SK-N-SH (cell line): Measurements from ENCODE around the gene SYCN. TPM values are rescaled to one million over a fixed set of nuclear protein-coding genes. Genes with fewer than 3 reads are reported as not detected.
A peak's percentile ranks its signal among the peaks of the same experiment; 100 is the strongest.

Source experiments
- CTCF ChIA-PET: fragments of 300-600, 350-600 bp; formaldehyde crosslinking; extraction: SDS; loops from one replicate; lab custom pipeline; 2021; lab: Yijun Ruan, JAX
- POLR2A ChIA-PET: fragments of 350-600 bp; sonication (Branson Sonifier 250); formaldehyde crosslinking; extraction: SDS; loops from one replicate; lab custom pipeline; 2020; ENCODE audit warnings: antibody characterized with exemption, inconsistent platforms; lab: Yijun Ruan, JAX
- DNase-seq: peaks from one replicate; pipeline ENCODE4 v3.0.0; 2012
- H2AFZ ChIP-seq: fragments of 200-600 bp; sonication (generic); 2 replicates; pipeline ENCODE4 v1.8.1; 2016; ENCODE audit warnings: antibody characterized with exemption, mild to moderate bottlenecking, low read depth
- H3F3A ChIP-seq: fragments of 200-600 bp; sonication (generic); replicated peaks from 2 replicates; pipeline ENCODE3; 2016; ENCODE audit warnings: antibody characterized with exemption, mild to moderate bottlenecking; ENCODE audit not compliant: insufficient read depth
- H3K27ac ChIP-seq, 2 experiments: fragments of 200-500 bp in 1 of 2; fragments of 200-600 bp in 1 of 2; sonication (Bioruptor generic) in 1 of 2; sonication (generic), shearing (Covaris generic) in 1 of 2; 2 replicates each; pipeline versions ENCODE4 v1.5.1 to v1.6.1; 2014 to 2016; ENCODE audit warnings: low read depth in 2 of 2, inconsistent platforms in 1 of 2, low read length in 1 of 2, mild to moderate bottlenecking in 1 of 2, mixed read lengths in 1 of 2
- H3K27me3 ChIP-seq: fragments of 200-600 bp; sonication (generic), shearing (Covaris generic); 2 replicates; pipeline ENCODE4 v1.6.1; 2016; ENCODE audit warnings: mixed run types; ENCODE audit not compliant: insufficient read depth
- H3K36me3 ChIP-seq, 2 experiments: fragments of 200-500 bp in 1 of 2; fragments of 200-600 bp in 1 of 2; sonication (Bioruptor generic) in 1 of 2; sonication (generic) in 1 of 2; replicated peaks in 1 of 2; 2 replicates each; pipeline versions ENCODE3 to v1.5.1; 2014 to 2016; ENCODE audit warnings: low read length in 1 of 2, mild to moderate bottlenecking in 1 of 2; ENCODE audit not compliant: insufficient read depth in 2 of 2, control insufficient read depth in 1 of 2
- H3K4me1 ChIP-seq, 2 experiments: fragments of 200-500 bp in 1 of 2; fragments of 200-600 bp in 1 of 2; sonication (Bioruptor generic) in 1 of 2; sonication (generic), shearing (Covaris generic) in 1 of 2; 2 replicates each; pipeline versions ENCODE4 v1.5.1 to v1.6.1; 2014 to 2016; ENCODE audit warnings: low read depth in 1 of 2, low read length in 1 of 2, mixed run types in 1 of 2; ENCODE audit not compliant: insufficient read depth in 2 of 2, control insufficient read depth in 1 of 2
- H3K4me2 ChIP-seq: fragments of 200-600 bp; sonication (generic), shearing (Covaris generic); 2 replicates; pipeline ENCODE4 v1.6.1; 2017; ENCODE audit warnings: mixed run types
- H3K4me3 ChIP-seq, 2 experiments: fragments of 200-500 bp in 1 of 2; fragments of 200-600 bp in 1 of 2; sonication (Bioruptor generic) in 1 of 2; sonication (generic), shearing (Covaris generic) in 1 of 2; 2 replicates each; pipeline versions ENCODE4 v1.5.1 to v1.8.1; 2014 to 2016; ENCODE audit warnings: low read depth in 2 of 2, inconsistent platforms in 1 of 2, low read length in 1 of 2, mild to moderate bottlenecking in 1 of 2, mixed read lengths in 1 of 2, moderate library complexity in 1 of 2
- H3K79me2 ChIP-seq: fragments of 200-600 bp; sonication (generic); 2 replicates; pipeline ENCODE4 v1.8.1; 2017; ENCODE audit warnings: mild to moderate bottlenecking; ENCODE audit not compliant: insufficient read depth
- H3K9ac ChIP-seq: fragments of 200-600 bp; sonication (generic); 2 replicates; pipeline ENCODE4 v1.6.1; 2017; ENCODE audit warnings: mixed run types
- H3K9me2 ChIP-seq: fragments of 200-600 bp; sonication (generic); 2 replicates; pipeline ENCODE4 v1.6.1; 2017; ENCODE audit warnings: mixed run types
- H3K9me3 ChIP-seq: fragments of 200-600 bp; sonication (generic); 2 replicates; pipeline ENCODE4 v1.6.1; 2017; ENCODE audit warnings: mixed run types, mild to moderate bottlenecking, moderate library complexity
- H4K20me1 ChIP-seq: fragments of 200-600 bp; sonication (generic); 2 replicates; pipeline ENCODE4 v1.6.1; 2017; ENCODE audit warnings: mild to moderate bottlenecking, mixed run types; ENCODE audit not compliant: insufficient read depth
- CHD2 ChIP-seq: fragments of 150-350 bp; IDR thresholded peaks from 2 replicates; pipeline ENCODE4 v1.6.1; 2018; ENCODE audit warnings: low read length; ENCODE audit not compliant: partially characterized antibody
- CTCF ChIP-seq: fragments of 200-600 bp; sonication (generic); IDR thresholded peaks from 2 replicates; pipeline ENCODE4 v1.6.1; 2017; ENCODE audit warnings: antibody characterized with exemption, mild to moderate bottlenecking, moderate library complexity
- ELF1 ChIP-seq: IDR thresholded peaks from 2 replicates; pipeline ENCODE4 v1.4.0; 2012
- EP300 ChIP-seq, 2 experiments: IDR thresholded peaks; 2 replicates each; pipeline versions ENCODE4 v1.4.0 to v1.6.1; 2012; ENCODE audit warnings: borderline replicate concordance in 1 of 2, low read depth in 1 of 2, low read length in 1 of 2
- EZH2phosphoT487 ChIP-seq: fragments of 200-600 bp; sonication (generic); IDR thresholded peaks from 2 replicates; pipeline ENCODE4 v1.6.1; 2017; ENCODE audit warnings: low read depth, mixed run types, mild to moderate bottlenecking, antibody characterized with exemption, moderate library complexity, borderline replicate concordance
- FOXM1 ChIP-seq: IDR thresholded peaks from 2 replicates; pipeline ENCODE4 v1.4.0; 2012; ENCODE audit warnings: low read depth, mild to moderate bottlenecking
- IRF3 ChIP-seq: fragments of 150-350 bp; IDR thresholded peaks from 2 replicates; pipeline ENCODE4 v1.6.1; 2016; ENCODE audit warnings: mild to moderate bottlenecking, low read depth, low read length
- MAX ChIP-seq: IDR thresholded peaks from 2 replicates; pipeline ENCODE4 v1.4.0; 2012; ENCODE audit warnings: low read depth
- MEF2A ChIP-seq: IDR thresholded peaks from 2 replicates; pipeline ENCODE4 v1.4.0; 2012; ENCODE audit warnings: low read depth, borderline replicate concordance
- MXI1 ChIP-seq: IDR thresholded peaks from 2 replicates; pipeline ENCODE4 v1.6.1; 2012; ENCODE audit warnings: mild to moderate bottlenecking, low read depth, low read length, improper control_type of control experiment
- NFIC ChIP-seq: IDR thresholded peaks from 2 replicates; pipeline ENCODE4 v1.4.0; 2012; ENCODE audit warnings: borderline replicate concordance
- PBX3 ChIP-seq: IDR thresholded peaks from 2 replicates; pipeline ENCODE4; 2012
- RCOR1 ChIP-seq: fragments of 150-350 bp; IDR thresholded peaks from 2 replicates; pipeline ENCODE4 v1.6.1; 2017; ENCODE audit warnings: antibody characterized with exemption, low read length
- SIN3A ChIP-seq: IDR thresholded peaks from 2 replicates; pipeline ENCODE4 v1.6.1; 2012; ENCODE audit warnings: low read depth, mild to moderate bottlenecking, low read length, moderate library complexity, borderline replicate concordance
- TEAD4 ChIP-seq: IDR thresholded peaks from 2 replicates; pipeline ENCODE4 v1.4.0; 2012; ENCODE audit warnings: mild to moderate bottlenecking, borderline replicate concordance; ENCODE audit not compliant: insufficient read depth
- USF1 ChIP-seq: IDR thresholded peaks from 2 replicates; pipeline ENCODE4 v1.4.0; 2012; ENCODE audit warnings: low read depth, borderline replicate concordance
- ZBTB33 ChIP-seq: IDR thresholded peaks from 2 replicates; pipeline ENCODE4 v1.4.0; 2012; ENCODE audit warnings: low read depth, borderline replicate concordance
- WGBS: methylation state at CpG from one replicate; pipeline ENCODE4 v1.1.6; 2017; ENCODE audit warnings: low lambda C conversion rate; 5-methylcytosine and 5-hydroxymethylcytosine counted together
- polyA plus RNA-seq, 3 experiments: library from polyadenylated mRNA; depleted of rRNA; stranded (reverse); fragments of >200 nt; gene quantifications; 2 replicates each; pipeline ENCODE4 v1.2.3, GENCODE V29; 2012

The SYCN gene
- polyA plus RNA-seq, 1 of the 3 experiments (the other 2 are of a cell fraction) = not detected

- Histone ChIP-seq H3K36me3 (no peaks in the 10 kb centered on the region), H3F3A (no peaks in the 10 kb centered on the region), H3K9ac (no peak overlapping the region), H3K27ac (peak overlapping the region in 1 of 2 experiments; percentile 35; a peak in 1 of 4 replicates), H3K9me3 (no peaks in the 10 kb centered on the region), H2AFZ (no peak overlapping the region), H3K9me2 (no peaks in the 10 kb centered on the region), H3K27me3 (no peaks in the 10 kb centered on the region), H3K79me2 (peaks cover 69% of the 10 kb centered on the region; the same call in 1 of the 2 replicates), H4K20me1 (peaks cover 57% of the 10 kb centered on the region), H3K4me3 (no peak overlapping the region), H3K4me1 (peaks cover 0 to 60% of the 10 kb centered on the region in 2 experiments; a peak in 1 of 4 replicates), H3K4me2 (no peak overlapping the region)
- TF ChIP-seq MXI1 (no peak), IRF3 (no peak), SIN3A (no peak), FOXM1 (no peak), CHD2 (no peak), EP300 (IDR thresholded peaks at IDR 0.05; ENCODE audit: borderline replicate concordance in 1 of 2, low read depth in 1 of 2, low read length in 1 of 2) (no peak), CTCF (no peak), ZBTB33 (no peak), TEAD4 (no peak), EZH2phosphoT487 (no peak), USF1 (no peak), NFIC (no peak), ELF1 (no peak), MEF2A (no peak), MAX (no peak), RCOR1 (no peak), PBX3 (no peak)
- no peak for DNase-seq
- 91% methylated on average over 21 of the region's 23 CpGs for WGBS
- ChIA-PET POLR2A (no interaction called here), CTCF (interaction anchor here (1.1 to 1.6 kb wide), 4 partner anchors 9 to 171 kb away, joined by 3 to 6 read pairs (median 3); no protein-coding TSS in a partner anchor)
These were observed 46.6 kb downstream of the SYCN start for GRCh38 chr19:39157275-39157996.
